Measurements from ENCODE around the gene PSAP. TPM values are rescaled to one million over a fixed set of nuclear protein-coding genes. Genes with fewer than 3 reads are reported as not detected.

The PSAP gene
- polyA plus RNA-seq, 1 donor from 2014 or later: 651 TPM

- Histone ChIP-seq H3K9ac (ENCODE audit: low read length) (no peak overlapping the region), H3K9me2 (ENCODE audit: insufficient read depth, low read length) (no peaks in the 10 kb centered on the region), H3K27me3 (ENCODE audit: insufficient read depth, low read depth, low read length) (no peaks in the 10 kb centered on the region), H4K20me1 (ENCODE audit: insufficient read depth) (no peaks in the 10 kb centered on the region), H3F3A (ENCODE audit: insufficient read depth, low read length, poor library complexity, severe bottlenecking) (no peaks in the 10 kb centered on the region), H3K4me3 (ENCODE audit: low read length) (no peak overlapping the region), H3K9me3 (ENCODE audit: low read length) (no peaks in the 10 kb centered on the region), H3K27ac (ENCODE audit: low read length) (no peak overlapping the region), H3K4me2 (ENCODE audit: low read length) (no peak overlapping the region), H3K79me2 (replicated peaks; ENCODE audit: insufficient read depth, low read length) (no peaks in the 10 kb centered on the region), H3K36me3 (ENCODE audit: insufficient read depth, low read length) (no peaks in the 10 kb centered on the region), H2AFZ (ENCODE audit: low read depth, low read length) (no peak overlapping the region)
- TF ChIP-seq TAF1 (IDR thresholded peaks at IDR 0.05; ENCODE audit: low read depth): no peak
- no peak for TF ChIP-seq EP300 (conservative IDR thresholded peaks at IDR 0.05; ENCODE audit: poor library complexity, severe bottlenecking)
- TF ChIP-seq CTCF (IDR thresholded peaks at IDR 0.05; ENCODE audit: poor library complexity, severe bottlenecking): no peak
- TF ChIP-seq REST (IDR thresholded peaks at IDR 0.05; ENCODE audit: borderline replicate concordance): no peak
- no peak for TF ChIP-seq POLR2AphosphoS5 (IDR thresholded peaks at IDR 0.05)
- no peak for TF ChIP-seq EZH2 (IDR thresholded peaks at IDR 0.05; ENCODE audit: borderline replicate concordance, insufficient read depth, low read length, poor library complexity, severe bottlenecking)
- TF ChIP-seq RAD21 (conservative IDR thresholded peaks at IDR 0.05): no peak
- TF ChIP-seq SMC3 (conservative IDR thresholded peaks at IDR 0.05; ENCODE audit: poor library complexity): no peak
- TF ChIP-seq MXI1 (conservative IDR thresholded peaks at IDR 0.05; ENCODE audit: poor library complexity, severe bottlenecking): no peak
These were observed 34.6 kb downstream of the PSAP start for GRCh38 chr10:71816421-71816851.

- H4K20me1 ChIP-seq (ENCODE audit: insufficient read depth): no peaks in the 10 kb centered on the region
These were observed 35.4 kb downstream of the PSAP start for GRCh38 chr10:71815515-71816130.

More at GRCh38 chr10:71815515-71816130, 35.4 kb downstream of the PSAP start:
- no peaks in the 10 kb centered on the region for H3F3A ChIP-seq (ENCODE audit: insufficient read depth, low read length, poor library complexity, severe bottlenecking)
- no peak overlapping the region for H3K4me3 ChIP-seq (ENCODE audit: low read length)
- H3K9ac ChIP-seq (ENCODE audit: low read length): no peak overlapping the region
- no peak overlapping the region for H3K27ac ChIP-seq (ENCODE audit: low read length)
- H3K9me3 ChIP-seq (ENCODE audit: low read length): no peaks in the 10 kb centered on the region
- H2AFZ ChIP-seq (ENCODE audit: low read depth, low read length): no peak overlapping the region
- H3K36me3 ChIP-seq (ENCODE audit: insufficient read depth, low read length): no peaks in the 10 kb centered on the region
- no peak for TF ChIP-seq MXI1 (conservative IDR thresholded peaks at IDR 0.05; ENCODE audit: poor library complexity, severe bottlenecking)
- no peak for TF ChIP-seq REST (IDR thresholded peaks at IDR 0.05; ENCODE audit: borderline replicate concordance)
- TF ChIP-seq TAF1 (IDR thresholded peaks at IDR 0.05; ENCODE audit: low read depth): no peak
- no peak for TF ChIP-seq SMC3 (conservative IDR thresholded peaks at IDR 0.05; ENCODE audit: poor library complexity)
- TF ChIP-seq CTCF (IDR thresholded peaks at IDR 0.05; ENCODE audit: poor library complexity, severe bottlenecking): no peak
- TF ChIP-seq POLR2AphosphoS5 (IDR thresholded peaks at IDR 0.05): no peak
- TF ChIP-seq EZH2 (IDR thresholded peaks at IDR 0.05; ENCODE audit: borderline replicate concordance, insufficient read depth, low read length, poor library complexity, severe bottlenecking): no peak
- no peak for TF ChIP-seq EP300 (conservative IDR thresholded peaks at IDR 0.05; ENCODE audit: poor library complexity, severe bottlenecking)
- TF ChIP-seq RAD21 (conservative IDR thresholded peaks at IDR 0.05): no peak
- H3K27me3 ChIP-seq (ENCODE audit: insufficient read depth, low read depth, low read length): no peaks in the 10 kb centered on the region
- no peaks in the 10 kb centered on the region for H3K79me2 ChIP-seq (replicated peaks; ENCODE audit: insufficient read depth, low read length)
- no peaks in the 10 kb centered on the region for H3K9me2 ChIP-seq (ENCODE audit: insufficient read depth, low read length)
- no peak overlapping the region for H3K4me2 ChIP-seq (ENCODE audit: low read length)

Data from neural cell (in vitro differentiated cells).